ENCODE data around the gene PIM2.
A peak's percentile ranks its signal among the peaks of the same experiment; 100 is the strongest.

Gene PIM2

DNA sequence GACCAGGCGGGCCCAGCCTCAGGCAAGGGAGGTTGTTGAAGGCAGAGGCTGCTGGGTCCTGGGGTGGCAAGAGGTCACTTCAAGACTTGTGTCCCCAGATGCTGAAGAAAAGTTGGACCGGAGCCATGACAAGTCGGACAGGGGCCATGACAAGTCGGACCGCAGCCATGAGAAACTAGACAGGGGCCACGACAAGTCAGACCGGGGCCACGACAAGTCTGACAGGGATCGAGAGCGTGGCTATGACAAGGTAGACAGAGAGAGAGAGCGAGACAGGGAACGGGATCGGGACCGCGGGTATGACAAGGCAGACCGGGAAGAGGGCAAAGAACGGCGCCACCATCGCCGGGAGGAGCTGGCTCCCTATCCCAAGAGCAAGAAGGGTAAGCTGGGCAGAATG, 16.7 kb downstream of the PIM2 start:
- TF ChIP-seq, protein P1, sequence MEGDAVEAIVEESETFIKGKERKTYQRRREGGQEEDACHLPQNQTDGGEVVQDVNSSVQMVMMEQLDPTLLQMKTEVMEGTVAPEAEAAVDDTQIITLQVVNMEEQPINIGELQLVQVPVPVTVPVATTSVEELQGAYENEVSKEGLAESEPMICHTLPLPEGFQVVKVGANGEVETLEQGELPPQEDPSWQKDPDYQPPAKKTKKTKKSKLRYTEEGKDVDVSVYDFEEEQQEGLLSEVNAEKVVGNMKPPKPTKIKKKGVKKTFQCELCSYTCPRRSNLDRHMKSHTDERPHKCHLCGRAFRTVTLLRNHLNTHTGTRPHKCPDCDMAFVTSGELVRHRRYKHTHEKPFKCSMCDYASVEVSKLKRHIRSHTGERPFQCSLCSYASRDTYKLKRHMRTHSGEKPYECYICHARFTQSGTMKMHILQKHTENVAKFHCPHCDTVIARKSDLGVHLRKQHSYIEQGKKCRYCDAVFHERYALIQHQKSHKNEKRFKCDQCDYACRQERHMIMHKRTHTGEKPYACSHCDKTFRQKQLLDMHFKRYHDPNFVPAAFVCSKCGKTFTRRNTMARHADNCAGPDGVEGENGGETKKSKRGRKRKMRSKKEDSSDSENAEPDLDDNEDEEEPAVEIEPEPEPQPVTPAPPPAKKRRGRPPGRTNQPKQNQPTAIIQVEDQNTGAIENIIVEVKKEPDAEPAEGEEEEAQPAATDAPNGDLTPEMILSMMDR (IDR thresholded peaks at IDR 0.05; ENCODE audit: extremely low read depth, insufficient read depth, missing control alignments): no peak
- in situ Hi-C loops (cut with MboI; ENCODE audit: low pct_unique_long_range_greater_than_20kb, low sequenced_read_pairs, unreplicated experiment): no loop called here
- DNase-seq (ENCODE audit: low spot score): no peak

DNA sequence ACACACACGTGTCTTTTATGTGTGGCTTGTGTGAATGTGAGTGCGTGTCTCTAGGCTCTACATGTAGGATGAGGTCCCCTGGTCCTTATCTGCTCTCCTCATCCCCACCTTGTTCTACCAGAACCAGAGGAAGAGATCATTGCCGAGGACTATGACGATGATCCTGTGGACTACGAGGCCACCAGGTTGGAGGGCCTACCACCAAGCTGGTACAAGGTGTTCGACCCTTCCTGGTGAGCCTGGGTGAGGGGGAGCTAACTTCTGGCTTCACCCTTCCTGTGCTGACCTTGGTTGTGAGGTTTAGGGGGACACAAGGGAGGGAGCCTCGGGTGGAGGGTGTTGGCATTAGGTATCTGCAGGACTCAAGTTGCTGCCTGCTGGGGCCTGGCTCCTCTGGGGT, 17.8 kb downstream of the PIM2 start:
- TF ChIP-seq, protein P1 (IDR thresholded peaks at IDR 0.05; ENCODE audit: extremely low read depth, insufficient read depth, missing control alignments): no peak
- in situ Hi-C loops (cut with MboI; ENCODE audit: low pct_unique_long_range_greater_than_20kb, low sequenced_read_pairs, unreplicated experiment): no loop called here
- DNase-seq (ENCODE audit: low spot score): no peak

DNA sequence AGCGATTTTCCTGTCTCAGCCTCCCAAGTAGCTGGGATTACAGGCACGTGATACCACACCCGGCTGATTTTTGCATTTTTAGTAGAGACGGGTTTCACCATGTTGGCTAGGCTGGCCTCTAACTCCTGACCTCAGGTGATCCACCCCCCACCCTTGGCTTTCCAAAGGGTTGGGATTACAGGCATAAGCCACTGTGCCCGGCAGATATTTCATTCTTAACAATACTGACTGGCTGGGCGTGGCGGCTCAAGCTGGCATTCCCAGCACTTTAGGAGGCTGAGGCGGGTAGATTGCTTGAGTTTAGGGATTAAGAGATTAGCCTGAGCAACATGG, 19.8 kb downstream of the PIM2 start:
- in situ Hi-C loops (cut with MboI; ENCODE audit: low pct_unique_long_range_greater_than_20kb, low sequenced_read_pairs, unreplicated experiment): no loop called here
- TF ChIP-seq, protein P1 (IDR thresholded peaks at IDR 0.05; ENCODE audit: extremely low read depth, insufficient read depth, missing control alignments): no peak
- DNase-seq (ENCODE audit: low spot score): no peak

DNA sequence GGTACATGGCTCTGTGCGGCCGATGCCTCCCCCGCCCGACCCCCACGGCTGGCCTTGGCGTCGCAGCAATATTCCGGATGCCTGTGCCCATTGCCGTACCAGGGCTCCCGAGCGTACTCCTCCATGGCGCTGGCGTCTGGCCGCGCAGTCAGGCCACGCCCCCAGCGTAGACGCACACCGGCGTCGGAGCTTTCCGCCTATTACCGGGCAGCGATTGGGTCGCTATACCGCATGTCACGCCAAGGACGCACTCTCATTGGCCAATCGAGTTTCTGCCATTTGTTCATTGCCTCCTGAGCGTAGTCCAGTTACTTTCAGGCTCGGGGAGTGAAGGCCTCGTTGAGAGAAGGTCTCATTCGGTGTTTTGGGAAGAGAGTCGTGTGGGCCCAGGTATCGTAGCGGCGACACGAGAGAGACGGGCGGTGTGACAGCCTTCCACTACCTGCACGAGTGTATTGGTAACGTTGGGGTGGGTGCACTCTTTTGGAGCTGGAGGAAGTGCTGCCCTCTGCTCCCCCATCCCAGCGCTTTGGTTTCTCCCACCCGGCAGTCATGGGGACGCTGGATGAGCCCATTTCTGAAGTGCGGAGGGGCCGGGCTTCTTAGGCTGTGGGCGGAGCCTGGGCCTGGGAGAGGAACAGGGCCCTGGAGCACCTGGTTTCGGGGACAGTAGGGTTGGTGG, 21.1 kb downstream of the PIM2 start, which contains the start of the genes PQBP1 and TIMM17B:
Gene PQBP1 (plus strand): TSS at position 306 of the 682 bp plus-strand sequence. CDS start 580 bp downstream, outside the sequence.
Gene TIMM17B (minus strand): TSS at position 144 of the 682 bp plus-strand sequence. CDS start 19 bp downstream, at position 125.
- DNase-seq (ENCODE audit: low spot score): peak; percentile 87
- TF ChIP-seq, protein P1 (IDR thresholded peaks at IDR 0.05; ENCODE audit: extremely low read depth, insufficient read depth, missing control alignments): no peak
- in situ Hi-C loops (cut with MboI; ENCODE audit: low pct_unique_long_range_greater_than_20kb, low sequenced_read_pairs, unreplicated experiment): no loop called here

DNA sequence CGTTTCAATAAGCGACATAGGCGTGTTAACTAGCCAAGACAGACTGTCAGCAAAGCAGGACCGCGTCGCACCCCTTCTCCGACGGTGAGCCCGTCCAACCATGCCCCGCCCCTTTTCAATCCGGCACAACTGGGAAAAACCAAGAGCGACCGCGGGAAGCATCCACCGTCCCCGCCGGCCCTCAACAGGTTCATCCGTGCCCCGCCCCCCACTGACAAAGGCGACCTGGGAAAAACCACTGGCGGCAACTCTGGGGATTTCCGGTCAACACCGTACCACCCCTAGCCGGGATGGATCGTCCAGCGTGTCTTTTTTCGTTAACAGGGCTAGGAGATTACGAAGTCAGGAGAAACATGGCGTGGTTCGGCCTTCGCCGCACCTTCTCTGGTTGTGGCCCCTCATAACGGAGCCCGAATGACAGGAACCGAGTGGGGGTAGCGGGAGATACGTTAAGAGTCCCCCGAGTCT, 21.6 kb downstream of the PIM2 start:
- no peak for DNase-seq (ENCODE audit: low spot score)
- TF ChIP-seq, protein P1 (IDR thresholded peaks at IDR 0.05; ENCODE audit: extremely low read depth, insufficient read depth, missing control alignments): no peak
- in situ Hi-C loops (cut with MboI; ENCODE audit: low pct_unique_long_range_greater_than_20kb, low sequenced_read_pairs, unreplicated experiment): no loop called here

DNA sequence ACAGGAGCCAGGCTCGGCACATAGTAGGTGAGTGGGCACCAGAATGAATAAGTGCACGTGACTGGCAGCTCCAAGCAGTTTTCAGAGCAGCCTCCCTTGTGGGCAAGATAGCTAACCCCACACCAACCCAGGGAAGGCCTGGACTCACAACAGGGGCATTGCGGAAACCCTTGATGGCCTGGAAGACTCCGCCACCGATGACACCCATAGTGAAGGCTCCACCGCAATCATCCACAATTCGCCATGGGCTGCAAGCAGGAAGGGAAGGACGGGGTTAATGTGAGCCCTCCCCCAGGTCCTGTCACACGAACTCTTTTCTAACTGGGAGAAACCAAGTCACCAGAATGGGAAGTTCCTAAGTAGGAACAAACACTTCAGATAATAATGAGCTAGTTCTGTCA, 22.2 kb downstream of the PIM2 start:
- in situ Hi-C loops (cut with MboI; ENCODE audit: low pct_unique_long_range_greater_than_20kb, low sequenced_read_pairs, unreplicated experiment): no loop called here
- no peak for DNase-seq (ENCODE audit: low spot score)

More for the DNA sequence above, 22.2 kb downstream of the PIM2 start:
- TF ChIP-seq, protein P1 (IDR thresholded peaks at IDR 0.05; ENCODE audit: extremely low read depth, insufficient read depth, missing control alignments): no peak

All from GM13977 (cell line).